NCI-H1417 (cell line): ENCODE data around the gene PBX3.

Experiments used
- DNase-seq, 3 experiments: peaks; one replicate each; lab custom pipeline; 2025; lab: John Stamatoyannopoulos, UW

The PBX3 gene

GRCh38 chr9:125867751-125868415 is 120.7 kb downstream of the PBX3 start:
- peak in 1 of 3 experiments; percentile 38 for DNase-seq

- DNase-seq: peak in 2 of 3 experiments; percentile 69 to 94
Measured at GRCh38 chr9:125878164-125878631, 131.0 kb downstream of the PBX3 start.

- peak in 2 of 3 experiments; percentile 24 to 66 for DNase-seq
Measured at GRCh38 chr9:125881042-125881441, 133.9 kb downstream of the PBX3 start.

GRCh38 chr9:125883565-125884217 is 136.5 kb downstream of the PBX3 start:
- peak in 2 of 3 experiments; percentile 42 to 80 for DNase-seq

- no peak for DNase-seq
Measured at GRCh38 chr9:125884218-125884595, 137.0 kb downstream of the PBX3 start.

- DNase-seq: peak in 2 of 3 experiments; percentile 38 to 75
Measured at GRCh38 chr9:125885405-125886034, 138.3 kb downstream of the PBX3 start.

- DNase-seq: peak in 2 of 3 experiments; percentile 26 to 77
Measured at GRCh38 chr9:125886365-125886764, 139.2 kb downstream of the PBX3 start.

GRCh38 chr9:125887172-125887571 is 140.0 kb downstream of the PBX3 start:
- peak; percentile 46 to 96 (median 74) for DNase-seq

- peak in 1 of 3 experiments; percentile 79 for DNase-seq
Measured at GRCh38 chr9:125888211-125888610, 141.0 kb downstream of the PBX3 start.

- DNase-seq: no peak
Measured at GRCh38 chr9:125889112-125889475, 141.9 kb downstream of the PBX3 start.

GRCh38 chr9:125889476-125890419 is 142.6 kb downstream of the PBX3 start:
- peak; percentile 52 to 91 (median 87) for DNase-seq

GRCh38 chr9:125890826-125891225 is 143.7 kb downstream of the PBX3 start:
- peak in 1 of 3 experiments; percentile 59 for DNase-seq

- peak in 1 of 3 experiments; percentile 57 for DNase-seq
Measured at GRCh38 chr9:125893277-125893676, 146.1 kb downstream of the PBX3 start.

- DNase-seq: peak in 2 of 3 experiments; percentile 53 to 81
Measured at GRCh38 chr9:125894566-125894965, 147.4 kb downstream of the PBX3 start.

- DNase-seq: peak in 1 of 3 experiments; percentile 62
Measured at GRCh38 chr9:125896404-125896803, 149.2 kb downstream of the PBX3 start.

GRCh38 chr9:125896964-125897363 is 149.8 kb downstream of the PBX3 start:
- peak in 1 of 3 experiments; percentile 57 for DNase-seq

- no peak for DNase-seq
Measured at GRCh38 chr9:125897481-125897880, 150.3 kb downstream of the PBX3 start.

- no peak for DNase-seq
Measured at GRCh38 chr9:125902214-125902613, 155.0 kb downstream of the PBX3 start.

- DNase-seq: peak in 1 of 3 experiments; percentile 41
Measured at GRCh38 chr9:125902831-125903512, 155.8 kb downstream of the PBX3 start.

GRCh38 chr9:125904155-125904851 is 157.1 kb downstream of the PBX3 start:
- peak; percentile 68 to 98 (median 85) for DNase-seq
